HG03342 (cell line): ENCODE results near the gene KSR2.
"Not testable (repeated sequence)": the region's sequence is repeated elsewhere in the genome, so short reads cannot be mapped to it uniquely, and the experiment has no call there.

ENCODE experiments used
- ATAC-seq: cut with Tn5 transposase; IDR thresholded peaks from one replicate; pipeline ENCODE4 v1.9.1; 2021; ENCODE audit warnings: mild to moderate bottlenecking, moderate library complexity; ENCODE audit not compliant: unreplicated experiment

The KSR2 gene

GRCh38 chr12:117768860-117769259 is 199.9 kb downstream of the KSR2 start:
- ATAC-seq, result no peak

DNA sequence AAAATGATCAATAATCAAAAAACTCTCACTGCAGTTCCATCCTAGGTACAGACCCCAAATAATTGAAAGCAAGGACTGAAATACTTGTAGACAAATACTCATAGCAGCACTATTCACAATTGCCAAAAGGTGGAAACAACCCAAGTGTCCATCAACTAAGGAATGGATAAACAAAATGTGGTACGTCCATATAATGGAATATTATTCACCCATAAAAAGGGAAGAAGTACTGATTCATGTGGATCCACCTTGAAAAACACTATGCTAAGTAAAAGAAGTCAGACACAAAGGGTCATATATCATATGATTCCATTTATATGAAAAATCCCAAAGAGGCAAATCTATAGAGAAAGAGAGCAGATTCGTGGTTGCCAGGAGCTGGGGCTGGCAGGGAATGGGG is 202.8 kb downstream of the KSR2 start:
- ATAC-seq, result no peak

GRCh38 chr12:117762143-117762542 is 206.6 kb downstream of the KSR2 start:
- no peak for ATAC-seq

- no peak for ATAC-seq
Observed at GRCh38 chr12:117761528-117762100, 207.2 kb downstream of the KSR2 start.

GRCh38 chr12:117760990-117761389 is 207.8 kb downstream of the KSR2 start:
- ATAC-seq, result no peak

GRCh38 chr12:117750657-117751056 is 218.1 kb downstream of the KSR2 start:
- ATAC-seq, result no peak

GRCh38 chr12:117749431-117749830 is 219.4 kb downstream of the KSR2 start:
- ATAC-seq, result no peak

GRCh38 chr12:117746358-117746757 is 222.4 kb downstream of the KSR2 start:
- ATAC-seq, result not testable (repeated sequence)

GRCh38 chr12:117744418-117744817 is 224.4 kb downstream of the KSR2 start:
- ATAC-seq, result no peak

GRCh38 chr12:117743761-117744160 is 225.0 kb downstream of the KSR2 start:
- no peak for ATAC-seq

DNA sequence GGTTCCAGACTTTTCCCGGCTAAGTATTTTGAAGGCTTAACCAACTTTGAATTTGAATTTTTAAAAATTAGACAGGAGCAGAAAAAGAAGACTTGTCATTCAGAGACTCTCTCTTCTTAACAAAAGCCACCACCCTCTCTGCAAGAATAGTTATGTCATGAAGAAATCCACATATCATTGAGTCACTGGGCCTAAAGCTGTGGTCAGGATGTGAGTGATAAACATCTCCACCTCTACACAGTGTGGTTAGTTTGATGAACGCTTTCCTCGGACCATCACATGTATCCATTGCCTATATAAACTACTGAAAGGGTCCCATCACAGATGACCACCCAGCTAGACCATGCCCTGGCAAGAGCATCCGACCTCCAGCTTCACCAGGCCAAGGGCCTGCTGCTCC is 226.1 kb downstream of the KSR2 start:
- ATAC-seq, result no peak

DNA sequence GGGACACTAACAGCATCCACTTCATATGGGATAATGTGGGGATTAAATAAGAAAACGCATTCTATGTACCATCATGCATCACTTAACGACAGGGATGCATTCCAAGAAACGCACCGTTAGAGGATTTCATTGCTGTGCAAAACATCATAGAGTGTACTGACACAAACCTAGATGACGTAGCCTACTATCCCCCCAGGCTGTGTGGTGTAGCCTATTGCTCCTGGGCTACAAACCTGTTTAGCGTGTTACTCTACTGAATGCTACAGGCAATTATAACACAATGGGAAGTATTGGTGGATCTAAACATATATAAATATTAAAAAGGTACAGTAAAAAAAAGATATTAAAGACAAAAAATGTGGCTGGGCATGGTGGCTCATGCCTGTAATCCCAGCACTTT is 230.6 kb downstream of the KSR2 start:
- no peak for ATAC-seq

GRCh38 chr12:117733549-117733805 is 235.3 kb downstream of the KSR2 start:
- ATAC-seq, result no peak

GRCh38 chr12:117732761-117733548 is 235.8 kb downstream of the KSR2 start:
- ATAC-seq, result no peak

GRCh38 chr12:117731131-117731530 is 237.7 kb downstream of the KSR2 start:
- ATAC-seq, result not testable (repeated sequence)

DNA sequence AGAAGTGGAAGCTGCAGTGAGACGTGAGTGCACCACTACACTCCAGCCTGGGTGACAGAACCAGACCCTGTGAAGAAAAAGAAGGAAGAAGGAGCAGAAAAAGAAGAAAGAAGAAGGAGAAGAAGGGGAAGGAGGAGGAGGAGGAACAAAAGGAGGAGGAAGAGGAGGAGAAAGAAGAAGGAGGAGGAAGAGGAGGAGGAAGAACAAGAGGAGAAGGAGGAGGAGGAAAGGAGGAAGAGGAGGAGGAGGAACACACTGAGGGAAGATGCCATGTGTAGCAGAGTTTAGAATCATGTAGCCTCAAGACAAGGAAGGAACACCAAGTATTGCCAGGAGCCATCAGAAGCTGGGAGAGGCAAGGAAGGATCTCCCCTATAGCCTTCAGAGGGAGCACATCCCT is 241.5 kb downstream of the KSR2 start:
- no peak for ATAC-seq

- ATAC-seq, result no peak
Observed at GRCh38 chr12:117724543-117724942, 244.2 kb downstream of the KSR2 start.

- ATAC-seq, result no peak
Observed at GRCh38 chr12:117718559-117718958, 250.2 kb downstream of the KSR2 start.

GRCh38 chr12:117718141-117718540 is 250.6 kb downstream of the KSR2 start:
- ATAC-seq, result no peak

- no peak for ATAC-seq
Observed at GRCh38 chr12:117714203-117714602, 254.6 kb downstream of the KSR2 start.

- no peak for ATAC-seq
Observed at GRCh38 chr12:117710121-117710520, 258.7 kb downstream of the KSR2 start.

DNA sequence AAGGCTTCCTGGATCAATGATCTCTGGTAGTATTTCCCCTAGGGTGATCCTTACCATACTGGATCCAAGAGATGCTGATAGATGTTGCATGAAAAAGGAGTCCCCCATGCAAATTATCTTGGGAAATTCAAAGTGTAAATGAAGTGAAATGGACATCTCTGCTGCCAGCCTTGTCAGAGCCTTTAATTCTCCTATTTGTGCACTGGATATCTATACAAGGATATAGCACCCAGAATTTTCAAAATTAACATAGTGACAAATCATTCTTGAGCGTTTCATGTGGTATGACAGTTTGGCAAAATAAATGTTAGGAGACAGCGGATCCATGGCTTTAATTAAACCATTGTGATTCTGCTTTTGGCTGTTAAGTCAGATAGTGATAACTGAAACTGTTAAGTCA is 260.9 kb downstream of the KSR2 start:
- no peak for ATAC-seq

DNA sequence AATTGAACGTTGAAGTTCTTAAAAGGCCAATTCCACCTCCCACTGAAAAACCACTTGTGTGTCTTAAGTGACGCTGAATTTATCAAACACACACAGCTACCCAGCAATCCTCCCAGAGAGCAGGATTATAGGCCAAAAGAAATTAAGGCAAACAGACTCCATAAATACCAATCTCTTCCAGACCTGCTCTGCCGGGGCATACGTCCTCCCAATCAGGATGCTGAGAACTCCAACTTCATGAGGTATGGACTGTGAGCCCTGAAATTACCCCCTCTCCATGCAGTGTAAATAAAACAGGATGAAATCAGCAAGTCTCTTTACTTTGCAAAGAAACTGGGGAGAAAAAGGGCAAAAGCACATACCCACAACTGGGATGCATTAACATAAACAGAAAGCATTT is 265.2 kb downstream of the KSR2 start:
- no peak for ATAC-seq
